ENCODE results near the gene CFDP1. TPM values are rescaled to one million over a fixed set of nuclear protein-coding genes. Genes with fewer than 3 reads are reported as not detected.

CFDP1 gene
- total RNA-seq, 1 donor from 2014 or later: 38.9 TPM

DNA sequence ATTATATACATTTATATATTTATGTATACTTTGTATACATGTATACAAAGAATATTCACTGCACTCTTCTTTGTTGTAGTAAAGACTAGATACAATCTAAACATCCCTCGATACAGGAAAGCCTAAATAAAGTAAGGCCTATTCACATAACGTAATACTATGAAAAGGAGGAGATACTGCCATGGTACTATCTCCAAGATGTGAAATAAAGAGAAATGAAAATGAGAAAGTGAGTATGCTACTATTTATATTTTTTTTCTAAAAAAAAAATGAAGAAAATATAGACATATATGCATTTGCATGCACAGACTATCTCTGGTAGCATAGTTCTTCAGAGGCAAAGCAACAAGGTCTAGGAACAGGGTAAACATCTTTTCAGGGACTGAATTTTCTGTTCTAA, 19.4 kb downstream of the CFDP1 start:
- Mint-ChIP-seq H3K9me3 (no peaks in the 10 kb centered on the region), H3K4me1 (peaks cover 13% of the 10 kb centered on the region), H3K27me3 (no peaks in the 10 kb centered on the region), H3K27ac (no peak overlapping the region), H3K36me3 (ENCODE audit: low read depth) (peaks cover 21% of the 10 kb centered on the region), H3K4me3 (no peak overlapping the region)
- intact Hi-C loops (cut with micrococcal nuclease): no loop called here
- DNase-seq: no peak

GRCh38 chr16:75406943-75407342, 26.4 kb downstream of the CFDP1 start:
- Mint-ChIP-seq H3K36me3 (ENCODE audit: low read depth) (peaks cover 19% of the 10 kb centered on the region), H3K27me3 (no peaks in the 10 kb centered on the region), H3K27ac (no peak overlapping the region), H3K4me3 (no peak overlapping the region), H3K4me1 (peaks cover 5% of the 10 kb centered on the region), H3K9me3 (no peaks in the 10 kb centered on the region)
- intact Hi-C loops (cut with micrococcal nuclease): no loop called here
- DNase-seq: no peak

GRCh38 chr16:75402821-75403475, 30.4 kb downstream of the CFDP1 start:
- H3K27ac Mint-ChIP-seq: no peak overlapping the region
- no peaks in the 10 kb centered on the region for H3K9me3 Mint-ChIP-seq
- no peaks in the 10 kb centered on the region for H3K27me3 Mint-ChIP-seq
- peaks cover 12% of the 10 kb centered on the region for H3K4me1 Mint-ChIP-seq
- DNase-seq: no peak
- H3K36me3 Mint-ChIP-seq (ENCODE audit: low read depth): peaks cover 13% of the 10 kb centered on the region
- no peak overlapping the region for H3K4me3 Mint-ChIP-seq
- intact Hi-C loops (cut with micrococcal nuclease): loop anchor here (1.0 to 2.0 kb wide), 5 partner anchors 24 to 204 kb away; partner anchors contain the start of genes CFDP1 and TMEM170A

DNA sequence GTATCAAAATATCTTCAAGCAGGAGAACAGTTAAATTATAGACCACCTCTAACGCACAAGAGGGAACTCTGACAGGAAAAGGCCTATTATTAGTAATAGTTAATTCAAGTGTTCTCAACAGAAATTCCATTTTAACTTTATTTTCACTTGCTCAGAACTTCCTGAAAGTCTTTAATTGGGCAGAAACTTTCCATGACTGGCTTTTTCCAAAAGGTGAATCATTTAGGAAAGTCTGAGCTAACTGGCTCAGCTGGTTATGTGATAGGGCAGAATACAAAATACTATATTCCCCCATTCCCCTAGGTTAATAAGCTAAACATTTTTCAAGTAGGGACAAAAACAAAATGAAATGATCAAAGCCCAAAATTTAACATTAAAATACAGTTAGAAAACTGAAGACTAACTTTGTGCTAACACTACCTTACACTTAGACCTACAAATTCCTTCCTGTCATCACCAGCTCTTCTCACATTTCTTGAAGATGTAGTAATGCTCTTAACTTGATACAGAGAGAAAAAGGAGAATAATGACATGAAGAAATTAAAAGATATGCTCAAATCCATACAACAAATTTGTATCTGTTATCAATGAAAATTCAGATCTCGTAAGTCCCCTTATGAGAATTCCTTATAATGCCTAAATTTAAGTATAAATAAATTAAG, 31.0 kb downstream of the CFDP1 start:
- no peaks in the 10 kb centered on the region for H3K27me3 Mint-ChIP-seq
- H3K36me3 Mint-ChIP-seq (ENCODE audit: low read depth): peaks cover 15% of the 10 kb centered on the region
- peak overlapping the region; percentile 78 for H3K27ac Mint-ChIP-seq
- intact Hi-C loops (cut with micrococcal nuclease): loop anchor here (1.0 to 2.0 kb wide), 3 partner anchors 23 to 63 kb away; partner anchors contain the start of genes CFDP1 and TMEM170A
- no peaks in the 10 kb centered on the region for H3K9me3 Mint-ChIP-seq
- H3K4me3 Mint-ChIP-seq: peak overlapping the region; percentile 7
- DNase-seq: no peak
- H3K4me1 Mint-ChIP-seq: peaks cover 14% of the 10 kb centered on the region

DNA sequence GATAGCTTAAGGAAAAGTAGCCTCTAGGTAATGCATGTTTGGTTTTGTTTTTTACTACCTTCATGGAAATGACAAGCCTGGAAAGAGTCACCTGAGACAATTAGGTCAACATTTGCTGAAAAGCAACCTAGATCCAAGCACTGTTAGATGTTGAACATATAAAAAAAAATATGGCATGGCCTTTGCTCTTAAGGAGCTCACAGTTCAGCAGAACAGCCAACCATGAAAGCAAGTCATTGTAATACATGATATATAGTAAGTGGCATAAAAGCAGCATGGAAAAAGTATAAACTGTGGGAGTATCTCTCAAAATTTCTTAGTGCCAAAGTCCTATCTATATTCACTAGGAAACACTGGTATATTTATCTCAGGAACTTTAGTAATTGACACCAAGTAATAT, 31.6 kb downstream of the CFDP1 start:
- Mint-ChIP-seq H3K4me1 (peaks cover 14% of the 10 kb centered on the region), H3K27me3 (no peaks in the 10 kb centered on the region), H3K36me3 (ENCODE audit: low read depth) (peaks cover 12% of the 10 kb centered on the region), H3K27ac (peak overlapping the region; percentile 78), H3K4me3 (no peak overlapping the region), H3K9me3 (no peaks in the 10 kb centered on the region)
- DNase-seq: no peak
- intact Hi-C loops (cut with micrococcal nuclease): loop anchor here (1.0 to 2.0 kb wide), 3 partner anchors 22 to 63 kb away; partner anchors contain the start of genes CFDP1 and TMEM170A

DNA sequence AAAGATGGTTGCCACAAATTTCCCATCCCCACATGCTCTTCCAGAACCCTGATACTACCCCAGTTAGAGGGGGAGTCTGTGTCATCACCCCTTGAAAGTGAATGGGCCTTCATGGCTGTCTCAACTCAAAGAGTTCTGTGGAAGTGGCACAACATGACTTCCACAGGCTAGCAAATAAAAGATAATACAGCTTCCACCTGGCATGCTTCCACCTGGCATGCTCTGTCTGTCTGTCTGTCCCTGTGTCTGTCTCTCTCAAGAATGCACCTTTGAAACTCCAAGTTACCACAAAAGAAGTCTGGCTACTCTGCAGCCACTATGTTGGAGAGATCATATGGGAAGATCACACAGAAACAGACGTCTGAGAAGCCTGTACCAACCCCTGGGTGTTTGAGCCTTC, 35.0 kb downstream of the CFDP1 start:
- Mint-ChIP-seq H3K36me3 (ENCODE audit: low read depth) (peaks cover 19% of the 10 kb centered on the region), H3K9me3 (no peaks in the 10 kb centered on the region), H3K27ac (no peak overlapping the region), H3K4me3 (no peak overlapping the region), H3K4me1 (peaks cover 14% of the 10 kb centered on the region), H3K27me3 (no peaks in the 10 kb centered on the region)
- no peak for DNase-seq
- intact Hi-C loops (cut with micrococcal nuclease): no loop called here

DNA sequence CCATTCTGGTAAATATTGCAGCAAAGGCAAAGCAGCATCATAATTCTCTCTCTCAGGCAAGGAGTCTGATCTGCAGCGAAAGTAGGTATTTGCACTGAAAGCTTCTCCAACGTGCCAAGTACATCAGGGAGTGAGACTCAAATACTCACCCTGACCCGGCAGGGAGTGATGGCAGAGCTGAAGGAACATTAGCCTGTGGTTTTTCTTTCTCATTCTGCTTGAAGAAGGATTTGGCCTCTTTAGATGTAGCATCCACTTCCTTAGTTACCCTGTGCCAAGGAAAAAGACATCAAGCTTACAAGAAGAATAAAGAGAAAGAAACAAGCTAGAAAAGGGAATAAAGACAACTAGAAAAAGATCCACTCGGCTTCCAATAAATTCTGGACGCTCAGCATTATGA, 38.4 kb downstream of the CFDP1 start:
- Mint-ChIP-seq H3K27me3 (no peaks in the 10 kb centered on the region), H3K4me1 (peaks cover 2% of the 10 kb centered on the region), H3K4me3 (no peak overlapping the region), H3K27ac (no peak overlapping the region), H3K36me3 (ENCODE audit: low read depth) (peaks cover 37% of the 10 kb centered on the region), H3K9me3 (no peaks in the 10 kb centered on the region)
- no peak for DNase-seq
- intact Hi-C loops (cut with micrococcal nuclease): no loop called here

- no peaks in the 10 kb centered on the region for H3K9me3 Mint-ChIP-seq
- H3K4me3 Mint-ChIP-seq: no peak overlapping the region
- peaks cover 2% of the 10 kb centered on the region for H3K4me1 Mint-ChIP-seq
- peaks cover 37% of the 10 kb centered on the region for H3K36me3 Mint-ChIP-seq (ENCODE audit: low read depth)
- intact Hi-C loops (cut with micrococcal nuclease): no loop called here
- H3K27me3 Mint-ChIP-seq: no peaks in the 10 kb centered on the region
- DNase-seq: no peak
- no peak overlapping the region for H3K27ac Mint-ChIP-seq
Observed at GRCh38 chr16:75392906-75393305, 40.4 kb downstream of the CFDP1 start.

GRCh38 chr16:75390926-75391653, 42.2 kb downstream of the CFDP1 start:
- intact Hi-C loops (cut with micrococcal nuclease): no loop called here
- Mint-ChIP-seq H3K4me3 (no peak overlapping the region), H3K36me3 (ENCODE audit: low read depth) (peaks cover 39% of the 10 kb centered on the region), H3K27me3 (no peaks in the 10 kb centered on the region), H3K27ac (no peak overlapping the region), H3K9me3 (no peaks in the 10 kb centered on the region), H3K4me1 (no peaks in the 10 kb centered on the region)
- no peak for DNase-seq

GRCh38 chr16:75389096-75389690, 44.1 kb downstream of the CFDP1 start:
- no peaks in the 10 kb centered on the region for H3K27me3 Mint-ChIP-seq
- DNase-seq: no peak
- no peaks in the 10 kb centered on the region for H3K9me3 Mint-ChIP-seq
- H3K4me1 Mint-ChIP-seq: no peaks in the 10 kb centered on the region
- intact Hi-C loops (cut with micrococcal nuclease): no loop called here
- H3K27ac Mint-ChIP-seq: no peak overlapping the region
- no peak overlapping the region for H3K4me3 Mint-ChIP-seq
- H3K36me3 Mint-ChIP-seq (ENCODE audit: low read depth): peaks cover 36% of the 10 kb centered on the region

GRCh38 chr16:75387951-75388350, 45.4 kb downstream of the CFDP1 start:
- Mint-ChIP-seq H3K4me3 (no peak overlapping the region), H3K27ac (no peak overlapping the region), H3K4me1 (no peaks in the 10 kb centered on the region), H3K27me3 (no peaks in the 10 kb centered on the region), H3K9me3 (no peaks in the 10 kb centered on the region), H3K36me3 (ENCODE audit: low read depth) (peaks cover 31% of the 10 kb centered on the region)
- intact Hi-C loops (cut with micrococcal nuclease): no loop called here
- no peak for DNase-seq

DNA sequence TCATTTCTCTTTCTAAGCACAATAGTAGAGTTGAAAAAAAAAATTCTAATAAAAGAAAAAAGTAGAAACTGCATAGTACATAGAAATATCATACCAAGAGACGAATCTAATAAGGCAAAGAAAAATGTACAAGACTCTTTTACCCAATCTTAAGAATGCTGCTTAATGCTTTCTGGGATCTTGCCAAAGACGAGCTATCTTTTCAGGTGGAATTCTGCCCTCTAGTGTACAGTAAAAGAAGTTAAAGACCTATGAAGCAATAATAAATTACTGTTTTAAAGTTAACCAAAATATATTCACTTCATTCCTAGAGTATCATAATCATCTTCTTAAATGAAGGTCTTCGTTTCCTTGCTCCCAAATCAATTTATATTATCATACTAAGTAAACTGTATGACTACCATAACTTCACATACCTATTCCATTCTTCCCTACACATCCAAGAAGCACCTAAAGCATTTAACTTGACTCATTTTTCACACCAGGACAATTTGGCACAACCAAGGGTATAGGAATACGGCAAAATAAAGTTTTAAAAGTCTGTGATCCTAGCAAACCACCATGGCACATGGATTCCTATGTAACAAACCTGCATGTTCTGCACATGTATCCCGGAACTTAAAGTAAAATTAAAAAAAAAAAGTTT, 47.7 kb downstream of the CFDP1 start:
- Mint-ChIP-seq H3K27me3 (peaks cover 12% of the 10 kb centered on the region), H3K9me3 (no peaks in the 10 kb centered on the region), H3K4me3 (no peak overlapping the region), H3K36me3 (ENCODE audit: low read depth) (peaks cover 32% of the 10 kb centered on the region), H3K4me1 (peaks cover 10% of the 10 kb centered on the region), H3K27ac (no peak overlapping the region)
- peak; percentile 63 for DNase-seq
- intact Hi-C loops (cut with micrococcal nuclease): loop anchor here (1.0 kb wide), 2 partner anchors 152 to 186 kb away; no protein-coding TSS in a partner anchor

DNA sequence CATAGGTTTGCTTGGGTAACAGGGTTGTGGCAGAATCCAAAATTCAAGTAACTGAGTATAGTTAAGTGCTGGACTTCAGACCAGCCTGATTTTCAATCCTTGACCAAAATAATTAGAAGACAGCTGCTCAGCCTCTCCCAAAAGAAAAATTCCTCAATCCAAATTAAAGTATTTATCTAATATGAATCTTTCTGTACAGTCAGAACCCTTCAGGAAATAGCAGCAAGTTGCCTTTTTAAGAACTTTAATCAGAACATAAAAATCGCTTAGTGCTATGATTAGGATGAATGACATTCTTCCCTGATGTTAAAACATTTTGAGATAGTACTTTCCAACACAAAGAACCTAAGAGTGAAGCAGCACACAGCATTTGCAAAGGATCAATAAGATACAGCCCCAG, 50.2 kb downstream of the CFDP1 start:
- intact Hi-C loops (cut with micrococcal nuclease): no loop called here

More for the DNA sequence above, 50.2 kb downstream of the CFDP1 start:
- peaks cover 28% of the 10 kb centered on the region for H3K4me1 Mint-ChIP-seq
- H3K27ac Mint-ChIP-seq: no peak overlapping the region
- H3K9me3 Mint-ChIP-seq: no peaks in the 10 kb centered on the region
- no peak for DNase-seq
- H3K36me3 Mint-ChIP-seq (ENCODE audit: low read depth): peaks cover 37% of the 10 kb centered on the region
- H3K27me3 Mint-ChIP-seq: peaks cover 16% of the 10 kb centered on the region
- H3K4me3 Mint-ChIP-seq: no peak overlapping the region
